Measurements from ENCODE around the gene HSBP1.

Gene HSBP1

GRCh38 chr16:83837566-83837965 is 29.8 kb downstream of the HSBP1 start:
- no peak for DNase-seq (ENCODE audit: low read depth in 1 of 2, low spot score in 1 of 2)

DNA sequence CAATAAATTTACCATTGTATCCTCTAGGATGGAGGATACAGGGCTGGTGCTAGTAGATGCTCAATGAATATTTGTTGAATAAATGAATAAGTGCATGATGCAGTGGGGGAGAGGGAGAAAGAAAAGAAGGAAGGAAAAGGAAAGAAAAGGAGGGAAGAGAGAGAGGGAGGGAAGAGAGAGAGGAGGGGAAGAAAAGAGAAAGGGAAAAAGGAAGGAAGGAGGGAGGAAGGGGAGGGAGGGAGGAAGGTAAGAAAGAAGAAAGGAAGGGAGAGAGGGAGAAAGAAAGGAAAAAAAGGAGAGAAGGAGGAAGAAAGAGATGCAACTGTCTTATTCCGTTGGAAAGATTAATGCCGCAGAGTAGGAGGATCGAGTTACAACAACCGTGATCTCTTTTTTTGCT is 30.4 kb downstream of the HSBP1 start:
- no peak for DNase-seq (ENCODE audit: low read depth in 1 of 2, low spot score in 1 of 2)

DNA sequence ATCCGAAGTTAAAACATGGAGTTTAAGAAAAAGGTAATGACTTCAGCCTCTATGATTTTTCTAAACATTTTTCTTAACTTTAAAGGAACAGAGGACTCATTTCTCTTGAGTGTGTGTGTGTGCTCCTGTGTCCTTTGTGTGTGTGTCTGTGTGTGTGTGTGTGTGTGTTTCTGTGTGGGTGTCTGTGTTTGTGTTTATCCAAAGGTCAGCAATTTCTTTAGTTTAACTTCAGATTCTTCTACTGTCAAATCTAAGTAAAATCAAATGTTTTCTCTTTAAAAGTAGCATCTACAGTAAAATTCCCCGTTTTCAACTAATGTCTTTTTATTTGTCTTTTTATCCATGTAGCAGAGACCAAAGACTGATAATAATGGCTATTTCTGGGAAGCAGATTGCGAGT is 31.8 kb downstream of the HSBP1 start:
- no peak for DNase-seq (ENCODE audit: low read depth in 1 of 2, low spot score in 1 of 2)

DNA sequence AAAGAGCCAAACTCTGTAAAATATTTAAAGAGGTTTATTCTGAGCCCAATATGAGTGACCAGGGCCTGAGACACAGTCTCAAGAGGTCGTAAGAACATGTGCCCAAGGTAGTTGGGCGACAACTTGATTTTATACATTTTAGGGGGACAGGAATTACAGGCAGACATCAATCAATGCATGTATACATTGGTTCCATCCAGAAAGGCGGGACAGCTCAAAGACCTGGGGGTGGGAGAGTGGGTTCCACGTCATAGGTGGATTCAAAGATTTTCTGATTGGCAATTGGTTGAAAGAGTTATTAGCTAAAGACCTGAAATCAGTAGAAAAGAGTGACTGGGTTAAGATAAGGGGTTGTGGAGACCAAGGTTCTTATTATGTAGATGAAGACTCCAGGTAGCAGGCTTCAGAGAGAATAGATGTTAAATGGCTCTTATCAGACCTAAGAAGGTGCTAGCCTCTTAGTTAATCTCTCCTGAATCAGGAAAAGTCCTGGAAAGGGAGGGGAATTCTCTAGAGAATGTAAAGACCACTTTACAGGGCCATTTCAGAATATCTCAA is 32.4 kb downstream of the HSBP1 start:
- no peak for DNase-seq (ENCODE audit: low read depth in 1 of 2, low spot score in 1 of 2)

- no peak for DNase-seq (ENCODE audit: low read depth in 1 of 2, low spot score in 1 of 2)
Observed at GRCh38 chr16:83842291-83842690, 34.5 kb downstream of the HSBP1 start.

GRCh38 chr16:83842756-83843507 is 35.2 kb downstream of the HSBP1 start:
- DNase-seq (ENCODE audit: low read depth in 1 of 2, low spot score in 1 of 2) = no peak

- DNase-seq (ENCODE audit: low read depth in 1 of 2, low spot score in 1 of 2) = no peak
Observed at GRCh38 chr16:83843657-83844056, 35.9 kb downstream of the HSBP1 start.

- no peak for DNase-seq (ENCODE audit: low read depth in 1 of 2, low spot score in 1 of 2)
Observed at GRCh38 chr16:83845263-83845662, 37.5 kb downstream of the HSBP1 start.

GRCh38 chr16:83847371-83848225 is 39.8 kb downstream of the HSBP1 start:
- DNase-seq (ENCODE audit: low read depth in 1 of 2, low spot score in 1 of 2) = no peak

GRCh38 chr16:83849421-83849820 is 41.6 kb downstream of the HSBP1 start:
- no peak for DNase-seq (ENCODE audit: low read depth in 1 of 2, low spot score in 1 of 2)

GRCh38 chr16:83850947-83851346 is 43.2 kb downstream of the HSBP1 start:
- DNase-seq (ENCODE audit: low read depth in 1 of 2, low spot score in 1 of 2) = no peak

GRCh38 chr16:83851473-83851872 is 43.7 kb downstream of the HSBP1 start:
- no peak for DNase-seq (ENCODE audit: low read depth in 1 of 2, low spot score in 1 of 2)

- DNase-seq (ENCODE audit: low read depth in 1 of 2, low spot score in 1 of 2) = no peak
Observed at GRCh38 chr16:83852774-83853173, 45.0 kb downstream of the HSBP1 start.

- no peak for DNase-seq (ENCODE audit: low read depth in 1 of 2, low spot score in 1 of 2)
Observed at GRCh38 chr16:83853834-83854233, 46.1 kb downstream of the HSBP1 start.

GRCh38 chr16:83854420-83854819 is 46.6 kb downstream of the HSBP1 start:
- DNase-seq (ENCODE audit: low read depth in 1 of 2, low spot score in 1 of 2) = no peak

DNA sequence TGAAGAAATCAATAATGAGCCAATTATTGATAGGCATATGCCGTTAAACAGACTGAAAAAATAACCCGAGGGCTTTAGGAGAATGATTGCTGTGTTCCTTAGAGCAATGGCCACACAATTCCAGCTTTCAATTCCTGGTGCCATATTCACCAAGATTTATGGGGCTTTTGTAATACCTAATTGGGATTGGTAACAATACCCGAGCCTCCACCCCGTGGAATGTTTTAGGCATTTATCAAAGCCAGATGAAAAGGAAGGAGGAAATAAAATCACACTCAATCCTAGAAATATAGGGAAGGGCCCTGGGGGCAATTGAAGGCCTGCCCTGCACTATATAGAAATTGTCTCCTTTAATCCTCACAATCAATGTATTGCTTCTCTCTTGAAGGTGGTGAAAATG is 49.0 kb downstream of the HSBP1 start:
- DNase-seq (ENCODE audit: low read depth in 1 of 2, low spot score in 1 of 2) = no peak

DNA sequence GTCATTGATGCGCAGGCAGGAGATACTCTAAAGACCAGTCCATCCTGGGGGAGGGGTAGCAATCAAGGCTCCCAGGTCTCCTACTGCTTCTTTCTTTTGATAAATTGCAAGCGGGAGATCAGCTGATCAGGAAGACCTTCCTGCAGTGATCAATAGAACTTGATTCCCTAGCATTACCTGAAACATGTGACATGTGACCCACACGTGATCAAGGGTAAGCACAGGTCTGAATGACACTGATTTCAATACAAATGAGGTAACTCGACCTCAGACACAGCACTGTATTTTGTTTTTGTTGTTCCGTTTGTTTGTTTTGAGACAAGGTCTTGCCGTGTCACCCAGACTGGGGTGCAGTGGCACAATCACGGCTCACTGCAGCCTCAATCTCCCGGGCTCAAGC is 51.5 kb downstream of the HSBP1 start:
- no peak for DNase-seq (ENCODE audit: low read depth in 1 of 2, low spot score in 1 of 2)

DNA sequence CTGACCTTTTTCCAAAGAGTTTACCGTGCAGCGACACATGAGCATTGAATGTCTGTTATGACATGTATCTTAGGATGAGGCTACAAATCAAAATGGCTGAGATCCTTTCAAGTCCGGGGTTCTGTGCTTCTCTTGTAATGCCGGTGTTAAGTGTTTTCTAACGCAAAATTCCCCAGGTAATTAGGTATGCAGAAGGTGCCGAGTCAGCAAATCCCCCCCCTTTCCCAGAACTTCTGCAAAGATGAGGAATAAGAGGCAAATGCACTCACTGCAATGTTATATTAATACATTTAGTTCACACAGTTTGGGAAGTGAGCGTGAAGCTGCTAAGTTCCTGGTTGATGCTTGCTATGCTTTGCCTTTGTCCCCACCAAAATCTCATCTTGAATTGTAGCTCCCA is 54.9 kb downstream of the HSBP1 start:
- no peak for DNase-seq (ENCODE audit: low read depth in 1 of 2, low spot score in 1 of 2)

GRCh38 chr16:83863682-83864081 is 55.9 kb downstream of the HSBP1 start:
- DNase-seq (ENCODE audit: low read depth in 1 of 2, low spot score in 1 of 2) = no peak

Measured in activated CD4-positive, alpha-beta T cell treated with anti-CD3 and anti-CD28 coated beads, Interleukin-2, amount 50 U/mL, for 24 hours (primary cell).